ENCODE results near the gene CHRNB2. TPM values are rescaled to one million over a fixed set of nuclear protein-coding genes. Genes with fewer than 3 reads are reported as not detected.

Gene CHRNB2
- polyA plus RNA-seq, 10 donors, result 0.07 to 1.4 (median 0.23) TPM

Other genes with a start within 250 kb of the CHRNB2 start
- gene AQP10, start 246.7 kb upstream of the CHRNB2 start, polyA plus RNA-seq (ENCODE audit: insufficient read length in 10 of 10), result under 1 TPM in 3 of 10 donors, not detected in 7; 0.07 to 0.26 (median 0.16) TPM
- gene ATP8B2, start 242.3 kb upstream of the CHRNB2 start, polyA plus RNA-seq (ENCODE audit: insufficient read length in 10 of 10), result 10 to 100 TPM; 20.8 to 30.5 (median 24.8) TPM
- 1 to 10 TPM; 3.1 to 7.6 (median 4.2) TPM for gene IL6R, start 162.4 kb upstream of the CHRNB2 start, polyA plus RNA-seq (ENCODE audit: insufficient read length in 10 of 10)
- gene TDRD10, start 65.6 kb upstream of the CHRNB2 start, polyA plus RNA-seq (ENCODE audit: insufficient read length in 10 of 10), result 1 to 10 TPM; 1.1 to 4.2 (median 1.9) TPM
- 10 to 100 TPM in 4 of 10 donors, 1 to 10 TPM in 6; 6.3 to 13.3 (median 9.1) TPM for gene SHE, start 65.4 kb upstream of the CHRNB2 start, polyA plus RNA-seq (ENCODE audit: insufficient read length in 10 of 10)
- 10 to 100 TPM; 42.9 to 79.8 (median 62.1) TPM for gene UBE2Q1, start 9.1 kb upstream of the CHRNB2 start, polyA plus RNA-seq (ENCODE audit: insufficient read length in 10 of 10)
- 10 to 100 TPM; 41.8 to 71.8 (median 50.3) TPM for gene ADAR, start 40.4 kb downstream of the CHRNB2 start, polyA plus RNA-seq (ENCODE audit: insufficient read length in 10 of 10)

Data from muscle of back (tissue), 10 donors.